Measurements from ENCODE around the gene PREB.

Gene PREB

GRCh38 chr2:27094353-27094984 is 40.0 kb downstream of the PREB start:
- no peak for DNase-seq (ENCODE audit: low read depth)
- H3K4me3 ChIP-seq (ENCODE audit: low read depth, low read length), result no peak overlapping the region
- no peak for TF ChIP-seq CTCF (IDR thresholded peaks at IDR 0.05; ENCODE audit: control insufficient read depth, extremely low read depth, insufficient read depth)

GRCh38 chr2:27093430-27094352 is 40.7 kb downstream of the PREB start:
- no peak for DNase-seq (ENCODE audit: low read depth)
- no peak for TF ChIP-seq CTCF (IDR thresholded peaks at IDR 0.05; ENCODE audit: control insufficient read depth, extremely low read depth, insufficient read depth)
- H3K4me3 ChIP-seq (ENCODE audit: low read depth, low read length), result no peak overlapping the region

GRCh38 chr2:27092696-27093429 is 41.6 kb downstream of the PREB start:
- DNase-seq (ENCODE audit: low read depth), result no peak
- TF ChIP-seq CTCF (IDR thresholded peaks at IDR 0.05; ENCODE audit: control insufficient read depth, extremely low read depth, insufficient read depth), result no peak
- H3K4me3 ChIP-seq (ENCODE audit: low read depth, low read length), result no peak overlapping the region

GRCh38 chr2:27091746-27092695 is 42.4 kb downstream of the PREB start:
- no peak for DNase-seq (ENCODE audit: low read depth)
- TF ChIP-seq CTCF (IDR thresholded peaks at IDR 0.05; ENCODE audit: control insufficient read depth, extremely low read depth, insufficient read depth), result no peak

GRCh38 chr2:27089111-27089954 is 45.1 kb downstream of the PREB start:
- no peak overlapping the region for H3K4me3 ChIP-seq (ENCODE audit: low read depth, low read length)
- no peak for TF ChIP-seq CTCF (IDR thresholded peaks at IDR 0.05; ENCODE audit: control insufficient read depth, extremely low read depth, insufficient read depth)

More at GRCh38 chr2:27091746-27092695, 42.4 kb downstream of the PREB start:
- H3K4me3 ChIP-seq (ENCODE audit: low read depth, low read length), result no peak overlapping the region

More at GRCh38 chr2:27089111-27089954, 45.1 kb downstream of the PREB start:
- DNase-seq (ENCODE audit: low read depth), result no peak

All from LNCaP clone FGC (cell line).